Bronchial epithelial cell (primary cell): ENCODE data around the gene MRGPRX3. TPM values are rescaled to one million over a fixed set of nuclear protein-coding genes. Genes with fewer than 3 reads are reported as not detected.

Experiments used
- DNase-seq: peaks from one replicate; pipeline ENCODE4 v3.0.0-alpha.2; 2010; ENCODE audit warnings: low read depth
- FAIRE-seq: peaks from 2 replicates; lab custom pipeline; 2011; peaks lifted over from hg19 to GRCh38; lab: Jason Lieb, UNC
- H3K27me3 ChIP-seq: 2 replicates; pipeline ENCODE4 v1.5.1; 2011; ENCODE audit warnings: low read length; ENCODE audit not compliant: control insufficient read depth, insufficient read depth
- H3K36me3 ChIP-seq: 2 replicates; pipeline ENCODE4 v1.5.1; 2011; ENCODE audit warnings: low read length; ENCODE audit not compliant: control insufficient read depth, insufficient read depth
- H3K4me3 ChIP-seq: 2 replicates; pipeline ENCODE4 v1.5.1; 2011; ENCODE audit warnings: mild to moderate bottlenecking, low read depth, low read length, control low read depth
- CTCF ChIP-seq: IDR thresholded peaks from 2 replicates; pipeline ENCODE4 v1.5.1; 2011; ENCODE audit warnings: mild to moderate bottlenecking, moderate library complexity, low read length, control low read depth, inconsistent platforms; ENCODE audit not compliant: insufficient read depth, severe bottlenecking
- total RNA-seq: library from RNA; depleted of rRNA; stranded (reverse); fragments of >200 nt; gene quantifications from 2 replicates; pipeline ENCODE4 v1.2.1, GENCODE V29; 2014

The MRGPRX3 gene
- 0.13 TPM in 1 of 2 replicates, not detected in the other for total RNA-seq

- FAIRE-seq = peak; percentile 87
Measured at GRCh38 chr11:18132341-18132740, at the start of gene MRGPRX3. TSS of gene MRGPRX3 (plus strand) at chr11:18132571. CDS start at chr11:18137203, 4,632 bp downstream.

GRCh38 chr11:18088366-18088765, 44.0 kb upstream of the MRGPRX3 start:
- no peak overlapping the region for H3K4me3 ChIP-seq
- FAIRE-seq = no peak

More at GRCh38 chr11:18132341-18132740, at the start of gene MRGPRX3:
- H3K27me3 ChIP-seq = no peaks in the 10 kb centered on the region
- H3K36me3 ChIP-seq = no peaks in the 10 kb centered on the region
- no peak for TF ChIP-seq CTCF
- no peak within 1 kb of the TSS for H3K4me3 ChIP-seq
- DNase-seq = peak; percentile 91

GRCh38 chr11:18088966-18089365, 43.4 kb upstream of the MRGPRX3 start:
- FAIRE-seq (no peak), DNase-seq (no peak)
- no peak for TF ChIP-seq CTCF
- no peak overlapping the region for H3K4me3 ChIP-seq
- no peaks in the 10 kb centered on the region for H3K27me3 ChIP-seq
- peaks cover 4% of the 10 kb centered on the region for H3K36me3 ChIP-seq

More at GRCh38 chr11:18088366-18088765, 44.0 kb upstream of the MRGPRX3 start:
- no peaks in the 10 kb centered on the region for H3K27me3 ChIP-seq
- no peak for DNase-seq
- H3K36me3 ChIP-seq = peaks cover 2% of the 10 kb centered on the region
- TF ChIP-seq CTCF = no peak

- no peaks in the 10 kb centered on the region for H3K27me3 ChIP-seq
- FAIRE-seq (no peak), DNase-seq (no peak)
- TF ChIP-seq CTCF = no peak
- H3K4me3 ChIP-seq = no peak overlapping the region
- peaks cover 5% of the 10 kb centered on the region for H3K36me3 ChIP-seq
Measured at GRCh38 chr11:18091731-18092130, 40.6 kb upstream of the MRGPRX3 start.

GRCh38 chr11:18093959-18094358, 38.4 kb upstream of the MRGPRX3 start:
- H3K27me3 ChIP-seq = no peaks in the 10 kb centered on the region
- H3K36me3 ChIP-seq = peaks cover 2% of the 10 kb centered on the region
- TF ChIP-seq CTCF = no peak
- no peak for FAIRE-seq
- no peak for DNase-seq
- no peak overlapping the region for H3K4me3 ChIP-seq
